K562 (cell line): ENCODE data around the gene PLXDC1. TPM values are rescaled to one million over a fixed set of nuclear protein-coding genes. Genes with fewer than 3 reads are reported as not detected.

Experiments used
- CHCHD3 ChIP-seq: fragments of 250-450 bp; sonication (Bioruptor Pico); IDR thresholded peaks from 2 replicates; pipeline ENCODE4 v2.1.2; 2022; ENCODE audit warnings: mild to moderate bottlenecking
- CREB1 ChIP-seq, 2 experiments: sonication (generic) in 1 of 2; formaldehyde crosslinking in 1 of 2; IDR thresholded peaks; 2 replicates each; pipeline versions ENCODE4 v1.6.1 to v1.8.0; 2012 to 2022; ENCODE audit warnings: inconsistent platforms in 1 of 2, mild to moderate bottlenecking in 1 of 2, missing genetic modification reagents in 1 of 2, moderate library complexity in 1 of 2
- ERF ChIP-seq: fragments of 450-650 bp; formaldehyde crosslinking; IDR thresholded peaks from 2 replicates; pipeline ENCODE4 v1.4.0; 2020; ENCODE audit warnings: mild to moderate bottlenecking, mixed read lengths
- FOXA3 ChIP-seq, 2 experiments: fragments of 450-650 bp in 1 of 2; sonication (generic) in 1 of 2; formaldehyde crosslinking; IDR thresholded peaks in 1 of 2; conservative IDR thresholded peaks in 1 of 2; 2 replicates each; pipeline versions ENCODE4 v1.4.0 to v1.8.0; 2020 to 2022; ENCODE audit warnings: mild to moderate bottlenecking in 2 of 2, missing genetic modification reagents in 1 of 2
- GTF2F1 ChIP-seq: IDR thresholded peaks from 2 replicates; pipeline ENCODE4 v1.6.1; 2011; ENCODE audit warnings: low read depth, low read length, improper control_type of control experiment
- HDAC2 ChIP-seq: fragments of 450-650 bp; IDR thresholded peaks from 2 replicates; pipeline ENCODE4 v1.6.1; 2016; ENCODE audit warnings: mild to moderate bottlenecking
- HDAC3 ChIP-seq: fragments of 450-650 bp; IDR thresholded peaks from 2 replicates; pipeline ENCODE4 v1.6.1; 2018; ENCODE audit warnings: borderline replicate concordance, mild to moderate bottlenecking, moderate library complexity; ENCODE audit not compliant: partially characterized antibody
- HMG20B ChIP-seq: fragments of 250-450 bp; sonication (Bioruptor Pico); IDR thresholded peaks from 2 replicates; pipeline ENCODE4 v1.5.0; 2021; ENCODE audit warnings: mild to moderate bottlenecking
- HMGN3 ChIP-seq: IDR thresholded peaks from 2 replicates; pipeline ENCODE4 v1.6.1; 2011; ENCODE audit warnings: borderline replicate concordance, low read depth, mild to moderate bottlenecking, mixed read lengths, low read length; ENCODE audit not compliant: insufficient read length; ENCODE audit errors: extremely low read depth
- KAT2B ChIP-seq: IDR thresholded peaks from one replicate; pipeline ENCODE4 v1.6.1; 2012; ENCODE audit warnings: low read depth, mild to moderate bottlenecking, control low read depth, inconsistent platforms, low read length, moderate library complexity
- POLR3A ChIP-seq: IDR thresholded peaks from 2 replicates; pipeline ENCODE4 v1.6.1; 2011; ENCODE audit warnings: borderline replicate concordance, mild to moderate bottlenecking, moderate library complexity; ENCODE audit not compliant: insufficient read length, insufficient read depth; ENCODE audit errors: extremely low read depth
- RBM15 ChIP-seq: fragments of 200-400 bp; formaldehyde crosslinking; IDR thresholded peaks from 2 replicates; pipeline ENCODE4 v1.6.1; 2018; ENCODE audit warnings: mild to moderate bottlenecking, low read length, moderate library complexity; ENCODE audit not compliant: insufficient read depth
- SMAD4 ChIP-seq: fragments of 250-450 bp; sonication (Bioruptor Pico); conservative IDR thresholded peaks from 2 replicates; pipeline ENCODE4 v1.8.0; 2021; ENCODE audit warnings: inconsistent platforms, mild to moderate bottlenecking, moderate library complexity
- SMARCC2 ChIP-seq: fragments of 450-650 bp; IDR thresholded peaks from 2 replicates; pipeline ENCODE4 v1.6.1; 2017; ENCODE audit warnings: antibody characterized with exemption, moderate library complexity, mild to moderate bottlenecking, low read depth
- SOX6 ChIP-seq: fragments of 450-650 bp; IDR thresholded peaks from 2 replicates; pipeline ENCODE4 v1.6.1; 2014; ENCODE audit warnings: mild to moderate bottlenecking
- SRSF3 ChIP-seq: fragments of 200-400 bp; formaldehyde crosslinking; IDR thresholded peaks from 2 replicates; pipeline ENCODE4 v1.6.1; 2016; ENCODE audit warnings: mild to moderate bottlenecking, low read length, moderate library complexity; ENCODE audit not compliant: insufficient read depth
- TARDBP ChIP-seq: fragments of 450-650 bp; IDR thresholded peaks from 2 replicates; pipeline ENCODE4 v1.6.1; 2016
- ZBTB8A ChIP-seq: fragments of 450-650 bp; IDR thresholded peaks from 2 replicates; pipeline ENCODE4 v1.6.1; 2018; ENCODE audit warnings: mild to moderate bottlenecking, moderate library complexity; ENCODE audit not compliant: partially characterized antibody
- ZFP36 ChIP-seq: fragments of 150-350 bp; IDR thresholded peaks from 2 replicates; pipeline ENCODE4 v1.6.1; 2018; ENCODE audit warnings: low read length, low read depth; ENCODE audit not compliant: partially characterized antibody
- ZFX ChIP-seq: sonication (generic); formaldehyde crosslinking; IDR thresholded peaks from 2 replicates; pipeline ENCODE4 v1.8.0; 2022; ENCODE audit warnings: mild to moderate bottlenecking, missing genetic modification reagents, moderate library complexity
- ZSCAN29 ChIP-seq: fragments of 450-650 bp; IDR thresholded peaks from 2 replicates; pipeline ENCODE4 v1.6.1; 2017
- polyA plus RNA-seq, 8 experiments: library from polyadenylated mRNA; depleted of rRNA in 4 of 8; stranded (reverse) in 5 of 8; unstranded in 3 of 8; fragments of >200 nt; fragmentation: Nextera tagmentation in 2 of 8; fragmentation: Illumina TruSeq in 1 of 8; extraction: Ambion mirVana in 2 of 8; extraction: Trizol in 1 of 8; gene quantifications; 2 replicates each; pipeline versions ENCODE4 v1.2.1 to v1.2.3, GENCODE V29; 2011 to 2014; ENCODE audit warnings: inconsistent platforms in 1 of 8, missing spikeins in 1 of 8
- total RNA-seq, 7 experiments: library from RNA; depleted of rRNA in 6 of 7; stranded (reverse); fragments of >200 nt in 6 of 7; fragmentation: Illumina TruSeq in 2 of 7; extraction: Trizol in 2 of 7; gene quantifications; 2 replicates each; pipeline versions ENCODE4 v1.2.1 to v1.2.3, GENCODE V29; 2011 to 2021; ENCODE audit warnings: low replicate concordance in 1 of 7
- TF ChIP-seq, protein P1 (sequence below), 2 experiments: fragments of 450-650 bp in 1 of 2; sonication (generic) in 1 of 2; formaldehyde crosslinking; conservative IDR thresholded peaks; 2 replicates each; pipeline versions ENCODE4 v1.4.0 to v1.8.1; 2020 to 2022; ENCODE audit warnings: mild to moderate bottlenecking in 1 of 2, missing genetic modification reagents in 1 of 2
- TF ChIP-seq, protein P2 (sequence below): fragments of 250-450 bp; sonication (Bioruptor Pico); IDR thresholded peaks from 2 replicates; pipeline ENCODE4 v1.8.0; 2021; ENCODE audit warnings: mild to moderate bottlenecking, moderate library complexity
- TF ChIP-seq, protein P3 (sequence below), 3 experiments: IDR thresholded peaks in 2 of 3; conservative IDR thresholded peaks in 1 of 3; 2 replicates each; pipeline ENCODE4 v1.5.1; 2011 to 2012; ENCODE audit warnings: low read length in 3 of 3, mild to moderate bottlenecking in 3 of 3, control low read depth in 2 of 3, improper control_type of control experiment in 1 of 3, inconsistent platforms in 1 of 3, low read depth in 1 of 3, mixed read lengths in 1 of 3, moderate library complexity in 1 of 3; ENCODE audit not compliant: insufficient read depth in 2 of 3

The PLXDC1 gene
- total and polyA plus RNA-seq, 9 of the 15 experiments (the other 6 are each of a cell fraction or from before 2014, with no cell fraction given) = not detected

DNA sequence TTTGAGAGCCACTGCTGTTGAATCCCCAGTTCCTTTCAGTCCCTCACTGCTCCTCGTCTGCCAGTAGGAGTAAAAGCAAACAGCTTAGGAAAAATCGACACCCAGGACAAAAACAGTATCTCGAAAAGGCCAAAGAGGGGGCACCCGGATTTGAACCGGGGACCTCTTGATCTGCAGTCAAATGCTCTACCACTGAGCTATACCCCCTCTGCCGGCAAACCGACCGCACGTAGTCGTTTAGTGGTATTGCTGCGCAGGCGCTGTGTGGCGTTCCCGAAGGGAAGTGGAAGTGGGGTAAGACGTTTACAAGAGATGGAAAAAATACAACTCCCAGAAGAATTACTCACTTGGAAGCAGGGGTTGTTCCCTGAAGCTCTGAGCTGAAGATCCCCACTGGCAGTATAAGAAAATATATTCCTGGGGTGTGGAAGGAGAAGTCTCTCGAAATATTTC, 2.2 kb upstream of the PLXDC1 start (continued):
- peak; percentile 94 for TF ChIP-seq POLR3A
- TF ChIP-seq, protein P1, sequence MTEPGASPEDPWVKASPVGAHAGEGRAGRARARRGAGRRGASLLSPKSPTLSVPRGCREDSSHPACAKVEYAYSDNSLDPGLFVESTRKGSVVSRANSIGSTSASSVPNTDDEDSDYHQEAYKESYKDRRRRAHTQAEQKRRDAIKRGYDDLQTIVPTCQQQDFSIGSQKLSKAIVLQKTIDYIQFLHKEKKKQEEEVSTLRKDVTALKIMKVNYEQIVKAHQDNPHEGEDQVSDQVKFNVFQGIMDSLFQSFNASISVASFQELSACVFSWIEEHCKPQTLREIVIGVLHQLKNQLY (CRISPR knock-in tag; conservative IDR thresholded peaks at IDR 0.05) = no peak
- TF ChIP-seq FOXA3 (CRISPR knock-in tag; conservative IDR thresholded peaks at IDR 0.05 in 1 of 2, IDR thresholded peaks at IDR 0.05 in 1 of 2) = no peak
- TF ChIP-seq, protein P2, sequence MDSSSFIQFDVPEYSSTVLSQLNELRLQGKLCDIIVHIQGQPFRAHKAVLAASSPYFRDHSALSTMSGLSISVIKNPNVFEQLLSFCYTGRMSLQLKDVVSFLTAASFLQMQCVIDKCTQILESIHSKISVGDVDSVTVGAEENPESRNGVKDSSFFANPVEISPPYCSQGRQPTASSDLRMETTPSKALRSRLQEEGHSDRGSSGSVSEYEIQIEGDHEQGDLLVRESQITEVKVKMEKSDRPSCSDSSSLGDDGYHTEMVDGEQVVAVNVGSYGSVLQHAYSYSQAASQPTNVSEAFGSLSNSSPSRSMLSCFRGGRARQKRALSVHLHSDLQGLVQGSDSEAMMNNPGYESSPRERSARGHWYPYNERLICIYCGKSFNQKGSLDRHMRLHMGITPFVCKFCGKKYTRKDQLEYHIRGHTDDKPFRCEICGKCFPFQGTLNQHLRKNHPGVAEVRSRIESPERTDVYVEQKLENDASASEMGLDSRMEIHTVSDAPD (CRISPR knock-in tag) = no peak
- TF ChIP-seq SMAD4 (CRISPR knock-in tag) = no peak
- TF ChIP-seq CREB1 (IDR thresholded peaks at IDR 0.05) = no peak
- TF ChIP-seq CREB1 (CRISPR knock-in tag; IDR thresholded peaks at IDR 0.05) = no peak
- peak; percentile 22; the same call in 1 of the 2 replicates for TF ChIP-seq TARDBP
- no peak for TF ChIP-seq HMG20B (CRISPR knock-in tag)
- no peak for TF ChIP-seq CHCHD3 (CRISPR knock-in tag)
- peak; percentile 31 for TF ChIP-seq ZFP36
- TF ChIP-seq SMARCC2 = no peak
- TF ChIP-seq ZSCAN29 = no peak
- TF ChIP-seq, protein P3, sequence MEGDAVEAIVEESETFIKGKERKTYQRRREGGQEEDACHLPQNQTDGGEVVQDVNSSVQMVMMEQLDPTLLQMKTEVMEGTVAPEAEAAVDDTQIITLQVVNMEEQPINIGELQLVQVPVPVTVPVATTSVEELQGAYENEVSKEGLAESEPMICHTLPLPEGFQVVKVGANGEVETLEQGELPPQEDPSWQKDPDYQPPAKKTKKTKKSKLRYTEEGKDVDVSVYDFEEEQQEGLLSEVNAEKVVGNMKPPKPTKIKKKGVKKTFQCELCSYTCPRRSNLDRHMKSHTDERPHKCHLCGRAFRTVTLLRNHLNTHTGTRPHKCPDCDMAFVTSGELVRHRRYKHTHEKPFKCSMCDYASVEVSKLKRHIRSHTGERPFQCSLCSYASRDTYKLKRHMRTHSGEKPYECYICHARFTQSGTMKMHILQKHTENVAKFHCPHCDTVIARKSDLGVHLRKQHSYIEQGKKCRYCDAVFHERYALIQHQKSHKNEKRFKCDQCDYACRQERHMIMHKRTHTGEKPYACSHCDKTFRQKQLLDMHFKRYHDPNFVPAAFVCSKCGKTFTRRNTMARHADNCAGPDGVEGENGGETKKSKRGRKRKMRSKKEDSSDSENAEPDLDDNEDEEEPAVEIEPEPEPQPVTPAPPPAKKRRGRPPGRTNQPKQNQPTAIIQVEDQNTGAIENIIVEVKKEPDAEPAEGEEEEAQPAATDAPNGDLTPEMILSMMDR (IDR thresholded peaks at IDR 0.05 in 2 of 3, conservative IDR thresholded peaks at IDR 0.05 in 1 of 3; ENCODE audit: insufficient read depth in 2 of 3, low read depth in 1 of 3, low read length in 3 of 3) = 0 out of 6 replicates have a peak, but pooled peaks of 1 of the 3 experiments have one; percentile 6
- no peak for TF ChIP-seq HDAC2
- TF ChIP-seq SOX6 = no peak
- no peak for TF ChIP-seq HMGN3
- no peak for TF ChIP-seq SRSF3
- TF ChIP-seq ZBTB8A = peak; percentile 88
- TF ChIP-seq KAT2B = no peak
- TF ChIP-seq ERF (CRISPR knock-in tag) = no peak
- no peak for TF ChIP-seq GTF2F1
- no peak for TF ChIP-seq ZFX
- TF ChIP-seq RBM15 = no peak
- no peak for TF ChIP-seq HDAC3
